ENCODE results near the gene ABCF3. TPM values are rescaled to one million over a fixed set of nuclear protein-coding genes. Genes with fewer than 3 reads are reported as not detected.

ABCF3 gene
- total RNA-seq, 4 donors from 2014 or later, result 51.6 to 96.9 (median 64.0) TPM

DNA sequence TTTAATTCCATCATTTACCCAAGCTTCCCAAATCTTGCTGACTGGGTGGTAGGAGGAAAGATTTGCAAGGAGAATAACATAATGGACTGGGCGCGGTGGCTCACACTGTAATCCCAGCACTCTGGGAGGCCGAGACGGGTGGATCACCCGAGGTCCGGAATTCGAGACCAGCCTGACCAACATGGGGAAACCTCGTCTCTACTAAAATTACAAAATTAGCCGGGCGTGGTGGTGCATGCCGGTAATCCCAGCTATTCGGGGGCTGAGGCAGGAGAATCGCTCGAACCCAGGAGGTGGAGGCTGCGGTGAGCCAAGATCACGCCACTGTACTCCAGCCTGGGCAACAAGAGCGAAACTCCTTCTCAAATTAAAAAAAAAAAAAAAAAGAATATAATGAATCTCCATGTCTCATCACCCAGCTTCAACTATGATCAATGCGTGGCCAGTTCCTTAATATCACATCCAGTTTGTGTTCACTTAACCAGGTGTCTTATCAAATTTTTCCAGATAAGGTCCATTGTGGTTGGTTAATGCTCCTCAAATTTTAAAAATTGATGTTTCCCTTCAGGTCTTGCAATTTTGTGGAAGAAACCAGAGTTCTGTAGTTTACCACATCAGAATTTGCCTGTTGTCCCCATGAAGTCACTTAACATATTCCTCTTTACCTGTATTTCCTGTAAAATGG lies 1.3 kb upstream of the ABCF3 start:
- Histone ChIP-seq H3K9me3 (no peaks in the 10 kb centered on the region), H3K4me3 (no peak overlapping the region), H3K36me3 (peaks cover 4 to 71% (median 26%) of the 10 kb centered on the region in 3 donors), H3K27me3 (no peaks in the 10 kb centered on the region), H3K4me1 (peaks cover 6 to 43% (median 15%) of the 10 kb centered on the region in 4 donors), H3K27ac (peak overlapping the region in 3 of 4 donors; percentile 78 to 87 (median 84))
- no peak for DNase-seq (ENCODE audit: low spot score in 2 of 2)
- no peak for TF ChIP-seq POLR2A (IDR thresholded peaks at IDR 0.05)
- 91 to 94% methylated on average over 18 of the region's 18 CpGs for WGBS, 2 donors

- Histone ChIP-seq H3K27ac (peak overlapping the region; percentile 79 to 88 (median 87)), H3K4me3 (peak overlapping the region; percentile 75 to 97 (median 79)), H3K27me3 (no peaks in the 10 kb centered on the region), H3K9me3 (no peaks in the 10 kb centered on the region), H3K4me1 (peaks cover 6 to 38% (median 15%) of the 10 kb centered on the region in 4 donors), H3K36me3 (peaks cover 4 to 71% (median 20%) of the 10 kb centered on the region in 3 donors)
- DNase-seq (ENCODE audit: low spot score in 2 of 2), result peak; percentile 97 to 98
- TF ChIP-seq, protein P1, sequence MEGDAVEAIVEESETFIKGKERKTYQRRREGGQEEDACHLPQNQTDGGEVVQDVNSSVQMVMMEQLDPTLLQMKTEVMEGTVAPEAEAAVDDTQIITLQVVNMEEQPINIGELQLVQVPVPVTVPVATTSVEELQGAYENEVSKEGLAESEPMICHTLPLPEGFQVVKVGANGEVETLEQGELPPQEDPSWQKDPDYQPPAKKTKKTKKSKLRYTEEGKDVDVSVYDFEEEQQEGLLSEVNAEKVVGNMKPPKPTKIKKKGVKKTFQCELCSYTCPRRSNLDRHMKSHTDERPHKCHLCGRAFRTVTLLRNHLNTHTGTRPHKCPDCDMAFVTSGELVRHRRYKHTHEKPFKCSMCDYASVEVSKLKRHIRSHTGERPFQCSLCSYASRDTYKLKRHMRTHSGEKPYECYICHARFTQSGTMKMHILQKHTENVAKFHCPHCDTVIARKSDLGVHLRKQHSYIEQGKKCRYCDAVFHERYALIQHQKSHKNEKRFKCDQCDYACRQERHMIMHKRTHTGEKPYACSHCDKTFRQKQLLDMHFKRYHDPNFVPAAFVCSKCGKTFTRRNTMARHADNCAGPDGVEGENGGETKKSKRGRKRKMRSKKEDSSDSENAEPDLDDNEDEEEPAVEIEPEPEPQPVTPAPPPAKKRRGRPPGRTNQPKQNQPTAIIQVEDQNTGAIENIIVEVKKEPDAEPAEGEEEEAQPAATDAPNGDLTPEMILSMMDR (IDR thresholded peaks at IDR 0.05), result no peak
- TF ChIP-seq EP300 (IDR thresholded peaks at IDR 0.05), result peak in 1 of 2 donors; percentile 98
- WGBS, 2 donors, result 1 to 2% methylated on average over 32 to 51 of the region's 55 CpGs
Measured at GRCh38 chr3:184185461-184186183, 377 bp upstream of the ABCF3 start.

GRCh38 chr3:184186902-184187207 lies 856 bp downstream of the ABCF3 start:
- no peak for DNase-seq (ENCODE audit: low spot score in 2 of 2)
- H3K4me3 ChIP-seq, result peak overlapping the region; percentile 75 to 97 (median 79)
- H3K27ac ChIP-seq, result peak overlapping the region in 2 of 4 donors; percentile 87
- TF ChIP-seq EP300 (IDR thresholded peaks at IDR 0.05), result no peak
- TF ChIP-seq POLR2A (IDR thresholded peaks at IDR 0.05), result no peak
- TF ChIP-seq, protein P1 (IDR thresholded peaks at IDR 0.05), result no peak
- no peaks in the 10 kb centered on the region for H3K9me3 ChIP-seq
- no peaks in the 10 kb centered on the region for H3K27me3 ChIP-seq
- peaks cover 2 to 71% (median 21%) of the 10 kb centered on the region in 3 donors for H3K36me3 ChIP-seq
- 7 to 8% methylated on average over 3 of the region's 3 CpGs for WGBS, 2 donors
- H3K4me1 ChIP-seq, result peaks cover 6 to 38% (median 15%) of the 10 kb centered on the region in 4 donors

DNA sequence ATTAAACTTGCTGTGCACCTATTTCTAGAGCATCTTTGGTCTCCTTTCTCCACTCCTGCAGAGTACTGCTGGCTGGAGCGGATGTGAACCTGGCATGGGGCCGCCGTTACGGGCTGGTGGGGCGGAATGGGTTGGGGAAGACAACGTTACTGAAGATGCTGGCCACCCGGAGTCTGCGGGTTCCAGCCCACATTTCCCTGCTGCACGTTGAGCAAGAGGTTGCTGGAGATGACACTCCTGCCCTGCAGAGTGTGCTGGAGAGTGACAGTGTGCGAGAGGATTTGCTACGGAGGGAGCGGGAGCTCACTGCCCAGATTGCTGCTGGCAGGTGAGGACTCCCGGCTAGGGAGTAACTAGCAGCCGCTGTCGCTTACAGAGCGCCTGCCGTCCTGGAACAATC lies 2.1 kb downstream of the ABCF3 start:
- Histone ChIP-seq H3K4me3 (no peak overlapping the region), H3K27me3 (no peaks in the 10 kb centered on the region), H3K9me3 (no peaks in the 10 kb centered on the region), H3K4me1 (peaks cover 6 to 38% (median 15%) of the 10 kb centered on the region in 4 donors), H3K27ac (no peak overlapping the region), H3K36me3 (peaks cover 2 to 71% (median 27%) of the 10 kb centered on the region in 3 donors)
- TF ChIP-seq POLR2A (IDR thresholded peaks at IDR 0.05) (no peak), EP300 (IDR thresholded peaks at IDR 0.05) (no peak)
- TF ChIP-seq, protein P1 (IDR thresholded peaks at IDR 0.05), result no peak
- WGBS, 2 donors, result 86 to 87% methylated on average over 17 of the region's 17 CpGs
- no peak for DNase-seq (ENCODE audit: low spot score in 2 of 2)

DNA sequence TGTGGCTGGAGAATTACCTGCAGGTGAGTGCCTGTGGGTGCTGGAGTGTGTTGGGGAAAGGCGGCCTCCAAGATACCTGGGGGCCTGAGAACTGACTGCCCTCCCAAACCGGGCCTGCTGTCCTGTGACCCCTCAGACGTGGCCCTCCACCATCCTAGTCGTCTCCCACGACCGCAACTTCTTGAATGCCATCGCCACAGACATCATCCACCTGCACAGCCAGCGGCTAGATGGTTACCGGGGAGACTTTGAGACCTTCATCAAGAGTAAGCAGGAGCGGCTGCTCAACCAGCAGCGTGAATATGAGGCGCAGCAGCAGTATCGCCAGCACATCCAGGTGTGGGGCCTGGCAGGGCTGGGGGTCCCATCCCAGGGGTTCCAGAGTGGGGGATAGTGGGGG lies 3.4 kb downstream of the ABCF3 start:
- Histone ChIP-seq H3K4me3 (no peak overlapping the region), H3K4me1 (peaks cover 6 to 38% (median 15%) of the 10 kb centered on the region in 4 donors), H3K27me3 (no peaks in the 10 kb centered on the region), H3K27ac (no peak overlapping the region), H3K9me3 (no peaks in the 10 kb centered on the region), H3K36me3 (peaks cover 4 to 71% (median 39%) of the 10 kb centered on the region in 3 donors)
- no peak for DNase-seq (ENCODE audit: low spot score in 2 of 2)
- 91 to 97% methylated on average over 13 of the region's 13 CpGs for WGBS, 2 donors
- TF ChIP-seq POLR2A (IDR thresholded peaks at IDR 0.05), result no peak
- no peak for TF ChIP-seq EP300 (IDR thresholded peaks at IDR 0.05)
- TF ChIP-seq, protein P1 (IDR thresholded peaks at IDR 0.05), result no peak
